ENCODE results near the gene SPAG5. TPM values are rescaled to one million over a fixed set of nuclear protein-coding genes. Genes with fewer than 3 reads are reported as not detected.

The SPAG5 gene
- total and polyA plus RNA-seq, 9 of the 15 experiments (the other 6 are each of a cell fraction or from before 2014, with no cell fraction given) = 94.4 to 286 (median 151) TPM

GRCh38 chr17:28644787-28645575 lies 46.2 kb upstream of the SPAG5 start, which contains the start of gene BLTP2 (continued):
- TF ChIP-seq SAP30 (IDR thresholded peaks at IDR 0.05; ENCODE audit: borderline replicate concordance, insufficient read depth, low read depth, low read length, poor library complexity, severe bottlenecking) = peak; percentile 70
- no peak for TF ChIP-seq ZNF79 (CRISPR knock-in tag; IDR thresholded peaks at IDR 0.05; ENCODE audit: low read depth)
- TF ChIP-seq GTF2F1 (IDR thresholded peaks at IDR 0.05; ENCODE audit: low read depth, low read length) = peak; percentile 30; the same call in 1 of the 2 replicates
- no peak for TF ChIP-seq BRF1 (IDR thresholded peaks at IDR 0.05; ENCODE audit: borderline replicate concordance, extremely low read depth, insufficient read length)
- peak; percentile 51; the same call in 1 of the 2 replicates for TF ChIP-seq THAP7 (CRISPR knock-in tag; IDR thresholded peaks at IDR 0.05)
- no peak for TF ChIP-seq RAD21 (CRISPR knock-in tag; conservative IDR thresholded peaks at IDR 0.05 in 1 of 2, IDR thresholded peaks at IDR 0.05 in 1 of 2)
- no peak for TF ChIP-seq BCOR (IDR thresholded peaks at IDR 0.05)
- TF ChIP-seq MED1 (CRISPR knock-in tag; IDR thresholded peaks at IDR 0.05; ENCODE audit: borderline replicate concordance) = no peak
- TF ChIP-seq, protein P1, sequence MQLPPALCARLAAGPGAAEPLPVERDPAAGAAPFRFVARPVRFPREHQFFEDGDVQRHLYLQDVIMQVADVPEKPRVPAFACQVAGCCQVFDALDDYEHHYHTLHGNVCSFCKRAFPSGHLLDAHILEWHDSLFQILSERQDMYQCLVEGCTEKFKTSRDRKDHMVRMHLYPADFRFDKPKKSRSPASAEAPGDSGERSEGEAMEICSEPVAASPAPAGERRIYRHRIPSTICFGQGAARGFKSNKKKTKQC (CRISPR knock-in tag; IDR thresholded peaks at IDR 0.05) = peak; percentile 41; the same call in 1 of the 2 replicates
- peak; percentile 67; the same call in 1 of the 2 replicates for TF ChIP-seq ARID4B (CRISPR knock-in tag; IDR thresholded peaks at IDR 0.05)
- TF ChIP-seq ZFX (CRISPR knock-in tag; IDR thresholded peaks at IDR 0.05) = peak; percentile 94
- peak; percentile 78; the same call in 1 of the 2 replicates for TF ChIP-seq NCOA1 (IDR thresholded peaks at IDR 0.05; ENCODE audit: low read depth)
- peak; percentile 91 for TF ChIP-seq HMGN3 (IDR thresholded peaks at IDR 0.05; ENCODE audit: borderline replicate concordance, extremely low read depth, insufficient read length, low read depth, low read length)
- TF ChIP-seq CBX1 (IDR thresholded peaks at IDR 0.05; ENCODE audit: low read depth) = no peak
- no peak for TF ChIP-seq ZNF197 (CRISPR knock-in tag; IDR thresholded peaks at IDR 0.05; ENCODE audit: low read depth)
- TF ChIP-seq, protein P2, sequence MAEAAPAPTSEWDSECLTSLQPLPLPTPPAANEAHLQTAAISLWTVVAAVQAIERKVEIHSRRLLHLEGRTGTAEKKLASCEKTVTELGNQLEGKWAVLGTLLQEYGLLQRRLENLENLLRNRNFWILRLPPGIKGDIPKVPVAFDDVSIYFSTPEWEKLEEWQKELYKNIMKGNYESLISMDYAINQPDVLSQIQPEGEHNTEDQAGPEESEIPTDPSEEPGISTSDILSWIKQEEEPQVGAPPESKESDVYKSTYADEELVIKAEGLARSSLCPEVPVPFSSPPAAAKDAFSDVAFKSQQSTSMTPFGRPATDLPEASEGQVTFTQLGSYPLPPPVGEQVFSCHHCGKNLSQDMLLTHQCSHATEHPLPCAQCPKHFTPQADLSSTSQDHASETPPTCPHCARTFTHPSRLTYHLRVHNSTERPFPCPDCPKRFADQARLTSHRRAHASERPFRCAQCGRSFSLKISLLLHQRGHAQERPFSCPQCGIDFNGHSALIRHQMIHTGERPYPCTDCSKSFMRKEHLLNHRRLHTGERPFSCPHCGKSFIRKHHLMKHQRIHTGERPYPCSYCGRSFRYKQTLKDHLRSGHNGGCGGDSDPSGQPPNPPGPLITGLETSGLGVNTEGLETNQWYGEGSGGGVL (CRISPR knock-in tag; IDR thresholded peaks at IDR 0.05) = no peak
- peak; percentile 69 for TF ChIP-seq FIP1L1 (IDR thresholded peaks at IDR 0.05; ENCODE audit: low read depth, low read length, poor library complexity, severe bottlenecking)

Data from K562 (cell line).